Measurements from ENCODE around the gene AR. TPM values are rescaled to one million over a fixed set of nuclear protein-coding genes. Genes with fewer than 3 reads are reported as not detected.

Gene AR
- total and polyA plus RNA-seq, 10 of the 15 experiments (the other 5 are each of a cell fraction or from before 2014, with no cell fraction given) = 0.07 to 0.09 (median 0.08) TPM; not detected in 7

DNA sequence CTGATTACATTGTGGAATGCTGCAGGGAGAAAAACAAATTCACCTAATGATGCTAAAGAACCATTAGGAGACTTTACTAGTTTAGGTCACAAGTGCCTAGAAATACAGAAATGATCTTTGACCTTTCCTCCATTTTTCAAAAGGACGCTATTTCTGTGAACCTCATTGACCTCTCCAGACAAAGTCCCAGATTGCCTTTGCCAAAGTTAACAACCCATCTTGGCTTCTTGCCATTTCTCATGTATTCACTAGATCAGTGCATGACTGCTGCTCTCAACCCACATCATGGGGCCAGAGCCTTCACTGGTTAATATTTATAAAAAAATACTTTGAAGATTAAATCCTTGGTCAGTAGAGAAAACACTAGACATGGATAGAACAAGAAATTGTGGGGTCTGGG lies 19.9 kb upstream of the AR start:
- no peak for TF ChIP-seq SREBF2 (IDR thresholded peaks at IDR 0.05; ENCODE audit: low read length)
- no peak for TF ChIP-seq NR2F1 (conservative IDR thresholded peaks at IDR 0.05)
- TF ChIP-seq, protein P1, sequence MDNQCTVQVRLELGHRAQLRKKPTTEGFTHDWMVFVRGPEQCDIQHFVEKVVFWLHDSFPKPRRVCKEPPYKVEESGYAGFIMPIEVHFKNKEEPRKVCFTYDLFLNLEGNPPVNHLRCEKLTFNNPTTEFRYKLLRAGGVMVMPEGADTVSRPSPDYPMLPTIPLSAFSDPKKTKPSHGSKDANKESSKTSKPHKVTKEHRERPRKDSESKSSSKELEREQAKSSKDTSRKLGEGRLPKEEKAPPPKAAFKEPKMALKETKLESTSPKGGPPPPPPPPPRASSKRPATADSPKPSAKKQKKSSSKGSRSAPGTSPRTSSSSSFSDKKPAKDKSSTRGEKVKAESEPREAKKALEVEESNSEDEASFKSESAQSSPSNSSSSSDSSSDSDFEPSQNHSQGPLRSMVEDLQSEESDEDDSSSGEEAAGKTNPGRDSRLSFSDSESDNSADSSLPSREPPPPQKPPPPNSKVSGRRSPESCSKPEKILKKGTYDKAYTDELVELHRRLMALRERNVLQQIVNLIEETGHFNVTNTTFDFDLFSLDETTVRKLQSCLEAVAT (IDR thresholded peaks at IDR 0.05) = no peak
- TF ChIP-seq NBN (IDR thresholded peaks at IDR 0.05) = no peak
- TF ChIP-seq MXI1 (IDR thresholded peaks at IDR 0.05; ENCODE audit: low read depth, low read length) = no peak
- TF ChIP-seq FOXM1 (IDR thresholded peaks at IDR 0.05; ENCODE audit: low read depth, low read length) = no peak
- BruUV-seq (replicated peaks) = no TSS peak
- Histone ChIP-seq H4K20me1 (ENCODE audit: control insufficient read depth, insufficient read depth) (no peaks in the 10 kb centered on the region), H3K79me2 (ENCODE audit: control insufficient read depth, insufficient read depth, low read length) (no peaks in the 10 kb centered on the region), H2AFZ (ENCODE audit: control insufficient read depth, low read depth, low read length) (no peak overlapping the region), H3K27ac (ENCODE audit: control insufficient read depth, insufficient read depth) (no peak overlapping the region), H3K4me3 (no peak overlapping the region), H3K27me3 (replicated peaks in 1 of 2; ENCODE audit: control insufficient read depth in 2 of 2, insufficient read depth in 2 of 2, low read length in 1 of 2) (no peaks in the 10 kb centered on the region), H3K4me2 (ENCODE audit: control insufficient read depth, insufficient read depth) (no peak overlapping the region), H3K9ac (ENCODE audit: control insufficient read depth, insufficient read depth, low read length) (no peak overlapping the region), H3K4me1 (ENCODE audit: control insufficient read depth, insufficient read depth, low read length) (no peaks in the 10 kb centered on the region), H3K9me3 (replicated peaks; ENCODE audit: control insufficient read depth, insufficient read depth, low read length) (no peaks in the 10 kb centered on the region), H3K36me3 (ENCODE audit: control insufficient read depth in 2 of 2, insufficient read depth in 2 of 2, low read length in 1 of 2) (no peaks in the 10 kb centered on the region)
- no peak for FAIRE-seq
- ChIA-PET CTCF (no interaction called here), POLR2A (no interaction called here), SMC1A (ENCODE audit: uncharacterized antibody, unreplicated experiment) (no interaction called here), RAD21 (ENCODE audit: unreplicated experiment) (no interaction called here)
- WGBS (ENCODE audit: insufficient coverage, insufficient replicate concordance, low lambda C conversion rate, missing lambda C conversion rate) = 36% methylated on average over 1 of the region's 1 CpG
- no peak for ATAC-seq
- intact Hi-C loops (cut with micrococcal nuclease; ENCODE audit: unreplicated experiment) (no loop called here), in situ Hi-C loops (cut with MboI) (no loop called here)
- DNase-seq (ENCODE audit: low read depth, low spot score) = no peak

DNA sequence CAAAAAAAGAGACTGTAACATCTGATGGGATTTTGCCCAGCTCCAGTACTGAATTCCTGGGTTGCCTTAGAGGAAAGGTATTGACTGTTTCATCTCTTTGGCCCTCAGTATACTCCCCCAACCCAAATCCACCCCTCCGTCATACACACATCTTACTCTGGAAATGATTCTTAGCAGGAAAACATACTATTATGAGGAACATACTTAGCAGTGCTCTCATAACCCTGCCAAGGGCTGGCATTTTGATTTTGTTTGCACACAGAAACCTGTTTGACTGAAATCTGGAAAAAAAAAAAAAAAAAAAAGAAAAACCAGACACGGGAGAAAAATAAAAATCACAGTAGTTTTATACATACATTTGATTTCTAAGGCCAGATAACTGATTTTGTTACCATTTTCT lies 19.4 kb upstream of the AR start:
- intact Hi-C loops (cut with micrococcal nuclease; ENCODE audit: unreplicated experiment) = no loop called here
- in situ Hi-C loops (cut with MboI) = no loop called here
- ATAC-seq = no peak

More for the DNA sequence above, 19.4 kb upstream of the AR start:
- Histone ChIP-seq H3K4me2 (ENCODE audit: control insufficient read depth, insufficient read depth) (no peak overlapping the region), H4K20me1 (ENCODE audit: control insufficient read depth, insufficient read depth) (no peaks in the 10 kb centered on the region), H3K27me3 (replicated peaks in 1 of 2; ENCODE audit: control insufficient read depth in 2 of 2, insufficient read depth in 2 of 2, low read length in 1 of 2) (no peaks in the 10 kb centered on the region), H3K79me2 (ENCODE audit: control insufficient read depth, insufficient read depth, low read length) (no peaks in the 10 kb centered on the region), H3K4me1 (ENCODE audit: control insufficient read depth, insufficient read depth, low read length) (no peaks in the 10 kb centered on the region), H3K4me3 (no peak overlapping the region), H3K36me3 (ENCODE audit: control insufficient read depth in 2 of 2, insufficient read depth in 2 of 2, low read length in 1 of 2) (no peaks in the 10 kb centered on the region), H2AFZ (ENCODE audit: control insufficient read depth, low read depth, low read length) (no peak overlapping the region), H3K9ac (ENCODE audit: control insufficient read depth, insufficient read depth, low read length) (no peak overlapping the region), H3K27ac (ENCODE audit: control insufficient read depth, insufficient read depth) (no peak overlapping the region), H3K9me3 (replicated peaks; ENCODE audit: control insufficient read depth, insufficient read depth, low read length) (no peaks in the 10 kb centered on the region)
- ChIA-PET SMC1A (ENCODE audit: uncharacterized antibody, unreplicated experiment) (no interaction called here), POLR2A (no interaction called here), CTCF (no interaction called here), RAD21 (ENCODE audit: unreplicated experiment) (no interaction called here)
- WGBS (ENCODE audit: insufficient coverage, insufficient replicate concordance, low lambda C conversion rate, missing lambda C conversion rate) = 0% methylated on average over 2 of the region's 2 CpGs
- BruUV-seq (replicated peaks) = no TSS peak
- DNase-seq (ENCODE audit: low read depth, low spot score) (no peak), FAIRE-seq (no peak)
- TF ChIP-seq ZNF384 (IDR thresholded peaks at IDR 0.05; ENCODE audit: borderline replicate concordance, low read depth, low read length) (no peak), ZNF274 (IDR thresholded peaks at IDR 0.05; ENCODE audit: insufficient read depth, insufficient read length) (no peak), EGR1 (IDR thresholded peaks at IDR 0.05; ENCODE audit: borderline replicate concordance in 1 of 2, low read depth in 2 of 2, low read length in 2 of 2) (no peak), BMI1 (IDR thresholded peaks at IDR 0.05; ENCODE audit: borderline replicate concordance) (no peak), FOXM1 (IDR thresholded peaks at IDR 0.05; ENCODE audit: low read depth, low read length) (no peak), ATF7 (IDR thresholded peaks at IDR 0.05; ENCODE audit: low read depth) (no peak), NFXL1 (IDR thresholded peaks at IDR 0.05; ENCODE audit: borderline replicate concordance) (no peak), KDM1A (IDR thresholded peaks at IDR 0.05; ENCODE audit: borderline replicate concordance) (no peak), NFYA (IDR thresholded peaks at IDR 0.05; ENCODE audit: borderline replicate concordance, low read depth, low read length) (no peak)
- TF ChIP-seq, protein P2, sequence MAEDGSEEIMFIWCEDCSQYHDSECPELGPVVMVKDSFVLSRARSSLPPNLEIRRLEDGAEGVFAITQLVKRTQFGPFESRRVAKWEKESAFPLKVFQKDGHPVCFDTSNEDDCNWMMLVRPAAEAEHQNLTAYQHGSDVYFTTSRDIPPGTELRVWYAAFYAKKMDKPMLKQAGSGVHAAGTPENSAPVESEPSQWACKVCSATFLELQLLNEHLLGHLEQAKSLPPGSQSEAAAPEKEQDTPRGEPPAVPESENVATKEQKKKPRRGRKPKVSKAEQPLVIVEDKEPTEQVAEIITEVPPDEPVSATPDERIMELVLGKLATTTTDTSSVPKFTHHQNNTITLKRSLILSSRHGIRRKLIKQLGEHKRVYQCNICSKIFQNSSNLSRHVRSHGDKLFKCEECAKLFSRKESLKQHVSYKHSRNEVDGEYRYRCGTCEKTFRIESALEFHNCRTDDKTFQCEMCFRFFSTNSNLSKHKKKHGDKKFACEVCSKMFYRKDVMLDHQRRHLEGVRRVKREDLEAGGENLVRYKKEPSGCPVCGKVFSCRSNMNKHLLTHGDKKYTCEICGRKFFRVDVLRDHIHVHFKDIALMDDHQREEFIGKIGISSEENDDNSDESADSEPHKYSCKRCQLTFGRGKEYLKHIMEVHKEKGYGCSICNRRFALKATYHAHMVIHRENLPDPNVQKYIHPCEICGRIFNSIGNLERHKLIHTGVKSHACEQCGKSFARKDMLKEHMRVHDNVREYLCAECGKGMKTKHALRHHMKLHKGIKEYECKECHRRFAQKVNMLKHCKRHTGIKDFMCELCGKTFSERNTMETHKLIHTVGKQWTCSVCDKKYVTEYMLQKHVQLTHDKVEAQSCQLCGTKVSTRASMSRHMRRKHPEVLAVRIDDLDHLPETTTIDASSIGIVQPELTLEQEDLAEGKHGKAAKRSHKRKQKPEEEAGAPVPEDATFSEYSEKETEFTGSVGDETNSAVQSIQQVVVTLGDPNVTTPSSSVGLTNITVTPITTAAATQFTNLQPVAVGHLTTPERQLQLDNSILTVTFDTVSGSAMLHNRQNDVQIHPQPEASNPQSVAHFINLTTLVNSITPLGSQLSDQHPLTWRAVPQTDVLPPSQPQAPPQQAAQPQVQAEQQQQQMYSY (CRISPR knock-in tag; IDR thresholded peaks at IDR 0.05) = no peak

Data from GM12878 (cell line).